ENCODE data around the gene ABCC8.

- no peak for TF ChIP-seq EZH2 (IDR thresholded peaks at IDR 0.05; ENCODE audit: borderline replicate concordance, low read length)
- TF ChIP-seq, protein P1, sequence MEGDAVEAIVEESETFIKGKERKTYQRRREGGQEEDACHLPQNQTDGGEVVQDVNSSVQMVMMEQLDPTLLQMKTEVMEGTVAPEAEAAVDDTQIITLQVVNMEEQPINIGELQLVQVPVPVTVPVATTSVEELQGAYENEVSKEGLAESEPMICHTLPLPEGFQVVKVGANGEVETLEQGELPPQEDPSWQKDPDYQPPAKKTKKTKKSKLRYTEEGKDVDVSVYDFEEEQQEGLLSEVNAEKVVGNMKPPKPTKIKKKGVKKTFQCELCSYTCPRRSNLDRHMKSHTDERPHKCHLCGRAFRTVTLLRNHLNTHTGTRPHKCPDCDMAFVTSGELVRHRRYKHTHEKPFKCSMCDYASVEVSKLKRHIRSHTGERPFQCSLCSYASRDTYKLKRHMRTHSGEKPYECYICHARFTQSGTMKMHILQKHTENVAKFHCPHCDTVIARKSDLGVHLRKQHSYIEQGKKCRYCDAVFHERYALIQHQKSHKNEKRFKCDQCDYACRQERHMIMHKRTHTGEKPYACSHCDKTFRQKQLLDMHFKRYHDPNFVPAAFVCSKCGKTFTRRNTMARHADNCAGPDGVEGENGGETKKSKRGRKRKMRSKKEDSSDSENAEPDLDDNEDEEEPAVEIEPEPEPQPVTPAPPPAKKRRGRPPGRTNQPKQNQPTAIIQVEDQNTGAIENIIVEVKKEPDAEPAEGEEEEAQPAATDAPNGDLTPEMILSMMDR (IDR thresholded peaks at IDR 0.05; ENCODE audit: low read length) = no peak
Observed at GRCh38 chr11:17505146-17505545, 28.5 kb upstream of the ABCC8 start.

Measured in OCI-LY1 (cell line).